ENCODE measurements around the gene ACBD5.

Gene ACBD5

DNA sequence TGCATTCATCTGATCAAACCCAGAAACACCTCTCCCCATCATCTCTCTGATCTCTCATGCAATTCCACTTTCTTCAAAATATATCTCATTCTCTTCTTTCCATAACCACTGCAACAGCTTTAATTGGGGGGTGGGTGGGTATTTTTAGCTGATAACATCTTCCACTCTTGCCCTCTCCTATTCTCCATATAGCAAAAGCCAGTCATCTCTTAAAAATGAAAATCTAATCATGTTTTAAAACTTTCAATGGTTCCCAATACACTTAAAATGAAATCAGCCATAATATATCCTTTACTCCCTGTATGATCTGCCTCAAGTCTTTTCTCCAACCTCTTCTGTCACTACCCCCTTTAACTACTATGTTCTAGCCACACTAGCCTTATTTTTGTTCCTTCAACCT is 87.9 kb downstream of the ACBD5 start:
- no peak for DNase-seq (ENCODE audit: low read depth in 2 of 2)

DNA sequence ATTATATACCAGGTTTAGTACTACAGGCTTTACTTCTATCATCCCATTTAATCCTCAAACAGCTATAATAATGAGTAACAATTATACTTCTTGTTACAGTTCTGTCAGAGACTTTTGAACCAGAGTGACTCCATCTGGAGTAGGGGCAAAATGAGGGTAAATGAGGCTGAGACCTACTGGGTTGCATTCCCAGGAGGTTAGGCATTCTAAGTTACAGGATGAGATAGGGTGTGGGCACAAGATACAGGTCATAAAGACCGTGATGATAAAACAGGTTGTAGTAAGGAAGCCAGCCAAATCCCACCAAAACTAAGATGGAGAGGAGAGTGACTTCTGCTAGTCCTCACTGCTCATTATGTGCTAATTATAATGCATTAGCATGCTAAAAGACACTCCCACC is 90.3 kb downstream of the ACBD5 start:
- DNase-seq (ENCODE audit: low read depth in 2 of 2) = no peak

DNA sequence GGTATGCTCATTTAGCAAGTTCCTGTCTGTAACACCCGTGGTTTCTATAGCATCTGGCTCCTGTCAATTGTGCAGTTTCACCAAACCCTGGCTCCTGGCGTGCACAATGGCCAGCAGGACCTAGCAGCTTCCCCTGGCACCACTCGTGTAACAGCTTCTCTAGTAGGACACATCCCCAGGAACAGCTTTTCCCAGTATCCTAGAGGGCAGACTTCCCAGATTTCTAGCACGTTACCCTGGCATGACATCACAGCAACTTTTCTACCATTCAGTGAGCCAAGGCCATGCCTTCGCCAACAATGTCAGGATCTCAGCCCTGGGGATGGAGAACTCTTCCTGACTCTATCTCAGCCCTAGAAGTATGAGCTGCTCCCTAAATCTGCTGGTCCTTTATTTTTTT is 92.9 kb downstream of the ACBD5 start:
- no peak for DNase-seq (ENCODE audit: low read depth in 2 of 2)

DNA sequence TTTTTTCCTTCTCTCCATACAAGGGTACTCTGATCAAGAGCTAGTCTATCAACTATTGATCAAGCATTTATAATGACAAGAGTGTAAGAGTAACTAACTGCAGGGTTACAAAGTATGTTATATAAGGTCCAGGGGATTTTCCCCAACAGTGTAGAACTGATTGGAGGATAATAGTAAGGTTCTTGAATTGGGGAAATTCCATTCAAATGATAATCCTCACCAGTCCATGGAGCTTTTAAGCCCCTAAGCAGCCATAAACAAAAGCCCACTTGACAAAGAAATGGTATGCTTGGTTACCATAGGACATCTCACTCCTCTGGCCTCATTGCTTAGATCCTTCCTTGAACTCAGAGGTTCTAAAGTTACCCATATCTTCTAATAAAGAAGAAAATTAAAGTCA is 94.7 kb downstream of the ACBD5 start:
- no peak for DNase-seq (ENCODE audit: low read depth in 2 of 2)

Data from activated CD4-positive, alpha-beta T cell treated with anti-CD3 and anti-CD28 coated beads for 24 hours (primary cell).